ENCODE results near the gene NAT16. TPM values are rescaled to one million over a fixed set of nuclear protein-coding genes. Genes with fewer than 3 reads are reported as not detected.
A peak's percentile ranks its signal among the peaks of the same experiment; 100 is the strongest.

NAT16 gene
- total RNA-seq, 2 donors from 2014 or later = 0.15 to 0.20 TPM

DNA sequence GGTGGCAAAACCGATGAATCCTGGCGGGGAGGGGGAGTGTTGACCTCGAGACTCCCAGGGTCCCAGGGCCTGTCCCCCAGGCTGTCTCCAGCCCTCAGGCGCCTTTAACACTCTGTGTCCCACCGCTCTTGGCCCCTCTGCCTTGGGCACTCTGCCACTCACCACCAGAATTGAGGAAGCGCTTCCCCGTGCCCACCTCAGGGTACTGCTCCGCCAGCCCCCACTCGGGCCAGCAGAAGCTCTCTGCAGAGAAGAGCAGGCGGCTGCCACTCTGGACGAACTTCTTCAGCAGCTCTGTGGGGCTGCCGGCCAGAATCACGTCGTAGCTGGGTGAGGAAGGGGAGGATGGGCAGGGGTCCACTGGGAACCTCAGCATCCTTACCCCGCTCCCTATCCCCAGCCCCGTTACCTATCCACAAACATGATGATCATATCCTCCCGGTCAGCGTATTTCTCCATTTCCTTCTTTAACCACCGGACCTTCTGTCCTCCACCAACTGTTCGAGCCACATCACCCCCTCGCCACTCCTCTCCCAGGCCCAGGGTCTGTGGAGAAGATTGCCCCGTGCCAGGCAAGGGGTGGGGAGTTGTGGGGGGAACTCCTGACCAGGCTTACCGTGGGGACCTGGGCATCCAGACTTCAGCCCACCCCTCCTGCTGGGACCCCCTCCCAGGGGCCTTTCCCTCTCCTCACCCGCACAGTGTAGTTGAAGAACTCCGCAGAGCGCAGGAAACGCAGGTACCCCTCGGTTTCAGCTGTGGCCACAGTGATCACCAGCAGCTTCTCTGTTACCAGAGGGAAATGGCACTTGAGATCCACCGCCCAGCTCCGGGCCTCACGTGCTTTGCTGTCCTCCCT lies 36.1 kb upstream of the NAT16 start:
- H3K27ac ChIP-seq (ENCODE audit: low read depth, low read length) = no peak overlapping the region
- no peak for DNase-seq
- peak overlapping the region; percentile 75 for H3K27ac Mint-ChIP-seq
- peaks cover 7% of the 10 kb centered on the region for H3K36me3 ChIP-seq (ENCODE audit: control insufficient read depth, insufficient read depth, low read length)
- peaks cover 13% of the 10 kb centered on the region for H3K4me1 Mint-ChIP-seq
- peak overlapping the region; percentile 94 for H3K9ac ChIP-seq (ENCODE audit: extremely low read depth, low read length, poor library complexity, severe bottlenecking)
- H3K36me3 Mint-ChIP-seq (ENCODE audit: low read depth) = peaks cover 20% of the 10 kb centered on the region
- H3K27me3 ChIP-seq (ENCODE audit: control insufficient read depth, insufficient read depth, low read length, poor library complexity, severe bottlenecking) = no peaks in the 10 kb centered on the region
- no peaks in the 10 kb centered on the region for H3K9me3 ChIP-seq (ENCODE audit: control insufficient read depth, low read length)
- no peaks in the 10 kb centered on the region for H3K9me3 Mint-ChIP-seq
- peak overlapping the region; percentile 99 for H3K4me3 ChIP-seq (ENCODE audit: low read length)
- WGBS, 2 experiments (ENCODE audit: insufficient coverage in 1 of 2, insufficient read length in 1 of 2) = 69 to 93% methylated on average over 8 to 31 of the region's 31 CpGs
- H3K4me1 ChIP-seq (ENCODE audit: control insufficient read depth, insufficient read depth, low read length) = no peaks in the 10 kb centered on the region
- no peaks in the 10 kb centered on the region for H3K27me3 Mint-ChIP-seq (ENCODE audit: insufficient read depth)
- peak overlapping the region; percentile 96 for H3K4me3 Mint-ChIP-seq
- TF ChIP-seq, protein P1, sequence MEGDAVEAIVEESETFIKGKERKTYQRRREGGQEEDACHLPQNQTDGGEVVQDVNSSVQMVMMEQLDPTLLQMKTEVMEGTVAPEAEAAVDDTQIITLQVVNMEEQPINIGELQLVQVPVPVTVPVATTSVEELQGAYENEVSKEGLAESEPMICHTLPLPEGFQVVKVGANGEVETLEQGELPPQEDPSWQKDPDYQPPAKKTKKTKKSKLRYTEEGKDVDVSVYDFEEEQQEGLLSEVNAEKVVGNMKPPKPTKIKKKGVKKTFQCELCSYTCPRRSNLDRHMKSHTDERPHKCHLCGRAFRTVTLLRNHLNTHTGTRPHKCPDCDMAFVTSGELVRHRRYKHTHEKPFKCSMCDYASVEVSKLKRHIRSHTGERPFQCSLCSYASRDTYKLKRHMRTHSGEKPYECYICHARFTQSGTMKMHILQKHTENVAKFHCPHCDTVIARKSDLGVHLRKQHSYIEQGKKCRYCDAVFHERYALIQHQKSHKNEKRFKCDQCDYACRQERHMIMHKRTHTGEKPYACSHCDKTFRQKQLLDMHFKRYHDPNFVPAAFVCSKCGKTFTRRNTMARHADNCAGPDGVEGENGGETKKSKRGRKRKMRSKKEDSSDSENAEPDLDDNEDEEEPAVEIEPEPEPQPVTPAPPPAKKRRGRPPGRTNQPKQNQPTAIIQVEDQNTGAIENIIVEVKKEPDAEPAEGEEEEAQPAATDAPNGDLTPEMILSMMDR (conservative IDR thresholded peaks at IDR 0.05) = no peak

DNA sequence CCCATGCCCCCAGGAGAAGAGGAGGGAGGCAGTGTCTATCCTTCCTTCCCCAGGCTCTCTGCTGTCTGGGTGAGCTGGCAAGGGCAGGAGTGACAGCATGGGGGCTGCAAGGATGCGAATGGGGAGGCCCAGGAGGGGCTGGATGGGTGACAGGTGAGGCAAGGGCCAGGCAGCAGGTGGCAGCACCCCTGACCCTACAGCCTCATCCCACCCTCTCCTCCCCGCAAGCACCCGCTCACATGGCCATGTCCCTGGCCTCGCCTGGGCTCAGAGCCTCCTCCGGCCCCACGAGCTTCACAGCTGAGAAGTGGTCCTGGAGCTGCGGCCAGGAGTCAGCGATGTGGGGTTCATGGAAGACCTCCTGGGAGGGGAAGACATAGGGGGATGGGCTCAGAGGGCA lies 31.9 kb upstream of the NAT16 start:
- Histone ChIP-seq H3K36me3 (ENCODE audit: control insufficient read depth, insufficient read depth, low read length) (peaks cover 10% of the 10 kb centered on the region), H3K4me1 (ENCODE audit: control insufficient read depth, insufficient read depth, low read length) (no peaks in the 10 kb centered on the region), H3K9ac (ENCODE audit: extremely low read depth, low read length, poor library complexity, severe bottlenecking) (no peak overlapping the region), H3K4me3 (ENCODE audit: low read length) (no peak overlapping the region), H3K27me3 (ENCODE audit: control insufficient read depth, insufficient read depth, low read length, poor library complexity, severe bottlenecking) (no peaks in the 10 kb centered on the region), H3K9me3 (ENCODE audit: control insufficient read depth, low read length) (no peaks in the 10 kb centered on the region), H3K27ac (ENCODE audit: low read depth, low read length) (no peak overlapping the region)
- Mint-ChIP-seq H3K4me3 (no peak overlapping the region), H3K36me3 (ENCODE audit: low read depth) (peaks cover 27% of the 10 kb centered on the region), H3K27ac (no peak overlapping the region), H3K27me3 (ENCODE audit: insufficient read depth) (no peaks in the 10 kb centered on the region), H3K9me3 (no peaks in the 10 kb centered on the region), H3K4me1 (peaks cover 7% of the 10 kb centered on the region)
- 93 to 96% methylated on average over 3 to 8 of the region's 8 CpGs for WGBS, 2 experiments (ENCODE audit: insufficient coverage in 1 of 2, insufficient read length in 1 of 2)
- no peak for DNase-seq
- TF ChIP-seq, protein P1 (conservative IDR thresholded peaks at IDR 0.05) = no peak

DNA sequence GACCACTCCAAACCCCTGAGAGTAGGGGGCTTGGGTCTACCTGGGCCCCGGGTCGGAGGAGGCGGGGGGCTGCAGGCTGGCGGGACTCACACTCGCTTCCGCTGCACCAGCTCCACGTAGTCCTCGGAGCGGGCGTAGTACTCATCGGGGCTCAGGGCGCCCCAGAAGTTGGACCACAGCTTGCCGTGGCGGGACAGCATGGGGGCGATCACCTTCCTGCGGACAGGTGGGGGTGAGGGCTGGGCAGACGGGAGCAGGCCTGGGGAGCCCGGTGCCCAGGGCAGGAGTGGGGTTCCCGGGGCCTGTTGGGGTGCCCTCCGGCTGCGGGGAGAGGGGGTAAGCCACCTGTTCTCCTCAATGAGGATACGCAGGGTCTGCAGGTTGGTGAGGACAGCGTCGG lies 31.4 kb upstream of the NAT16 start:
- Mint-ChIP-seq H3K4me3 (no peak overlapping the region), H3K27ac (no peak overlapping the region), H3K36me3 (ENCODE audit: low read depth) (peaks cover 29% of the 10 kb centered on the region), H3K9me3 (no peaks in the 10 kb centered on the region), H3K4me1 (peaks cover 4% of the 10 kb centered on the region), H3K27me3 (ENCODE audit: insufficient read depth) (no peaks in the 10 kb centered on the region)
- Histone ChIP-seq H3K4me3 (ENCODE audit: low read length) (no peak overlapping the region), H3K9me3 (ENCODE audit: control insufficient read depth, low read length) (no peaks in the 10 kb centered on the region), H3K9ac (ENCODE audit: extremely low read depth, low read length, poor library complexity, severe bottlenecking) (no peak overlapping the region), H3K36me3 (ENCODE audit: control insufficient read depth, insufficient read depth, low read length) (peaks cover 10% of the 10 kb centered on the region), H3K27ac (ENCODE audit: low read depth, low read length) (no peak overlapping the region), H3K4me1 (ENCODE audit: control insufficient read depth, insufficient read depth, low read length) (no peaks in the 10 kb centered on the region), H3K27me3 (ENCODE audit: control insufficient read depth, insufficient read depth, low read length, poor library complexity, severe bottlenecking) (no peaks in the 10 kb centered on the region)
- DNase-seq = no peak
- TF ChIP-seq, protein P1 (conservative IDR thresholded peaks at IDR 0.05) = no peak
- WGBS, 2 experiments (ENCODE audit: insufficient coverage in 1 of 2, insufficient read length in 1 of 2) = 95 to 96% methylated on average over 8 to 24 of the region's 24 CpGs

All from endodermal cell (in vitro differentiated cells).